ENCODE measurements around the gene PHGDH. TPM values are rescaled to one million over a fixed set of nuclear protein-coding genes. Genes with fewer than 3 reads are reported as not detected.
A peak's percentile ranks its signal among the peaks of the same experiment; 100 is the strongest.

PHGDH gene
- total RNA-seq, 1 donor from 2014 or later, result 217 TPM

DNA sequence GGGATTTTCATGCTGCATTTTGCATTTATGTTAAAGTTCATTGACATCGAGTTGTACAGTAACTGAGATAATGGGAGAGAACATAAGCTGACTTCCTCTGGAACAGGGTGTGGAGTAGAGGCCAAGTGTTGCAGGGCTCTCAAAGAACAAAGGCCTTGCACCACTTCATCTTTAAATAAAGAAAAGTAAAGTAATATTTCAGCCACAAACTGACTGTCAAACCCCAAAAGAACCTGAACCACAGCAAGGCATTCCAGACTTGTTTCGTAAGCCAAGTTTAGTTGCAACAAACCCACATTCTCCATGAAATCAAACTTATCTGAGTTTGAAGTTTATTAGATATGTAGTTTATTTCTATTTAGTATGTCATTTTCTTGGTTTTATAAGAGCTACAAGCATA, 76.0 kb downstream of the PHGDH start:
- peaks cover 35% of the 10 kb centered on the region for H3K4me1 Mint-ChIP-seq (ENCODE audit: unreplicated experiment)
- no peaks in the 10 kb centered on the region for H3K36me3 Mint-ChIP-seq
- no peaks in the 10 kb centered on the region for H3K27me3 Mint-ChIP-seq
- TF ChIP-seq, protein P1, sequence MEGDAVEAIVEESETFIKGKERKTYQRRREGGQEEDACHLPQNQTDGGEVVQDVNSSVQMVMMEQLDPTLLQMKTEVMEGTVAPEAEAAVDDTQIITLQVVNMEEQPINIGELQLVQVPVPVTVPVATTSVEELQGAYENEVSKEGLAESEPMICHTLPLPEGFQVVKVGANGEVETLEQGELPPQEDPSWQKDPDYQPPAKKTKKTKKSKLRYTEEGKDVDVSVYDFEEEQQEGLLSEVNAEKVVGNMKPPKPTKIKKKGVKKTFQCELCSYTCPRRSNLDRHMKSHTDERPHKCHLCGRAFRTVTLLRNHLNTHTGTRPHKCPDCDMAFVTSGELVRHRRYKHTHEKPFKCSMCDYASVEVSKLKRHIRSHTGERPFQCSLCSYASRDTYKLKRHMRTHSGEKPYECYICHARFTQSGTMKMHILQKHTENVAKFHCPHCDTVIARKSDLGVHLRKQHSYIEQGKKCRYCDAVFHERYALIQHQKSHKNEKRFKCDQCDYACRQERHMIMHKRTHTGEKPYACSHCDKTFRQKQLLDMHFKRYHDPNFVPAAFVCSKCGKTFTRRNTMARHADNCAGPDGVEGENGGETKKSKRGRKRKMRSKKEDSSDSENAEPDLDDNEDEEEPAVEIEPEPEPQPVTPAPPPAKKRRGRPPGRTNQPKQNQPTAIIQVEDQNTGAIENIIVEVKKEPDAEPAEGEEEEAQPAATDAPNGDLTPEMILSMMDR (conservative IDR thresholded peaks at IDR 0.05), result no peak
- peak overlapping the region; percentile 44 for H3K27ac Mint-ChIP-seq
- H3K4me3 Mint-ChIP-seq, result no peak overlapping the region
- no peak for DNase-seq (ENCODE audit: extremely low spot score, unreplicated experiment)
- no peaks in the 10 kb centered on the region for H3K9me3 Mint-ChIP-seq

DNA sequence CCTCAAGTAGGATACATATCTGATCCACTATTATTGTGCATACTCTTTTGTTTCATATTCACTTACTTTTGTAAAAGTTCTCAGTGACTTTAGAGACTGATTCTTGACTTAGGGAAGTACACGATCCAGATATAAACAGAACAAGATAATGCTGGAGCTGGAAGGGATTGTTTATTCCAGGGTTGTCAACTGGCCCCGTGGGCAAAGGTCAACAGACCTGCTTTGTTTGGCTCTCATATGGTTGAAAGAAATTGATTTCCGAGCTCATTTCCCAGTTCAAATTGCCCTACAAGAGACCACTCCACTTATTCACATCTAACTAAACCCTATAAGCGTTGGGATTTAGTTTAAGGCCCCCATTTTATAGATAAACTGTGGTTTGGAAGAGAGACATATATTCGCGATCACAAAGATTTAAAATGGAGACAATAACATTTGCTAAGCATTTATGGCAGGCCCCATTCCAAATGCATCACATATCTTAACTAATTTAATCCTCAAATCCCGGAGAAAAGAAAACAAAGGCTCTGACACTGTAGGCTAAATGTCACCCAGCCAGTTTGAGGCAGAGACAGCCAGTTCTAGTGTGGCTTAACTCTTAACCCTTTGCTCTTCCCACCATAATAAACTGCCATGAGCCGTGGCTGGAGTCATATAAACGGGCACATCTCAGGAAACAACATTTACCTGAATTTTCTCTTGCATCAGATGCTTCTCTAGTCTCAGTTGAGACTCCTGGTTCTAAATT, 78.9 kb downstream of the PHGDH start:
- no peak for DNase-seq (ENCODE audit: extremely low spot score, unreplicated experiment)
- Mint-ChIP-seq H3K27ac (peak overlapping the region; percentile 69), H3K9me3 (no peaks in the 10 kb centered on the region), H3K4me1 (ENCODE audit: unreplicated experiment) (peaks cover 19% of the 10 kb centered on the region), H3K27me3 (no peaks in the 10 kb centered on the region), H3K36me3 (no peaks in the 10 kb centered on the region), H3K4me3 (peak overlapping the region; percentile 38)
- TF ChIP-seq, protein P1 (conservative IDR thresholded peaks at IDR 0.05), result no peak

DNA sequence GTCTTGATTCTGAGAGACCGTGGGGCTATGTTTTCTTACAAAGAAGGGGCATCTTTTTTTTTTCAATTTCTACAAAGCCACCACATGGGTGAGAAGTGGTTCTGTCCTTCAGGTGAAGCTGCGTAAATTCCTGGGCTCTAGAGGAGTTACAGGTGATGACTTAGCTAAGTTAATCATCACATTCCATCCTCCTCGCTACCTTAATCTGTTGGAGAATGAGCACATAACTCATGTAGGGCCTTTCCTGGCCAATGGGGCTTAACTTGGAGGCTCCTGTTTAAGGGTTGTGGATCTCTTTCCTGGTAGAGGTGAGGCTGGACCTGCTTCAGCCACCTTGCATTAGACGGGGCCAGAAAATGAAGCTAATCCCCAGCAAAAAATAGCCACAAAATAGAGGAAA, 79.6 kb downstream of the PHGDH start:
- H3K27me3 Mint-ChIP-seq, result no peaks in the 10 kb centered on the region
- H3K36me3 Mint-ChIP-seq, result no peaks in the 10 kb centered on the region
- TF ChIP-seq, protein P1 (conservative IDR thresholded peaks at IDR 0.05), result no peak
- peaks cover 12% of the 10 kb centered on the region for H3K4me1 Mint-ChIP-seq (ENCODE audit: unreplicated experiment)
- no peak for DNase-seq (ENCODE audit: extremely low spot score, unreplicated experiment)
- H3K27ac Mint-ChIP-seq, result peak overlapping the region; percentile 69
- no peaks in the 10 kb centered on the region for H3K9me3 Mint-ChIP-seq
- H3K4me3 Mint-ChIP-seq, result no peak overlapping the region

Other genes with a start within 250 kb of the PHGDH start
- 1.3 and 10.3 TPM in 2 replicates for gene HSD3B1, start 204.7 kb upstream of the PHGDH start, total RNA-seq (ENCODE audit: low replicate concordance)
- gene ZNF697, start 63.7 kb upstream of the PHGDH start, total RNA-seq (ENCODE audit: low replicate concordance), result 9.9 and 11.8 TPM in 2 replicates
- gene HMGCS2, start 57.0 kb downstream of the PHGDH start, total RNA-seq (ENCODE audit: low replicate concordance), result 19.1 and 34.7 TPM in 2 replicates
- 4.3 and 5.8 TPM in 2 replicates for gene REG4, start 99.5 kb downstream of the PHGDH start, total RNA-seq (ENCODE audit: low replicate concordance)
- gene ADAM30, start 184.6 kb downstream of the PHGDH start, total RNA-seq (ENCODE audit: low replicate concordance), result not detected in 2 replicates